Measurements from ENCODE around the gene CSRNP3.

Gene CSRNP3

DNA sequence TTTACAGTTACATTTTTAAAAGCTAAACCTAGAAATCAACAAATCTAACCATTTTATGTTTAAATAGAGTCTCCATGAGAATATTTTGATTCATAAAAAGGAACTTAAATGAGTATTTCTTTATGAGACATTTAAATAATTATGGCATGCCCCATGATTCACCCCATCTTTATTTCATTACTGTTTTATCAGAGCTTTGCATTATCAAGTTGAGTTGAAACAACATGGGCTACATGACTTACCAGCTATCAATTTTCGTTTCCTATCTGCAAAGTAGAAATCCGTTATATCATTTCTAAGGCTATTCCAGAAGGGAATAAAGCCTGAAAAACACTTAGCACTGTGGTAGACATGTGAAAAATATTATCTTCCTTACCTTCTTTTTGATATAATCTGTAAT, 163.1 kb downstream of the CSRNP3 start:
- Histone ChIP-seq H2BK12ac (ENCODE audit: low read length) (no peak overlapping the region), H3K4me2 (ENCODE audit: low read length) (no peak overlapping the region), H3K18ac (ENCODE audit: low read length) (no peak overlapping the region), H2BK120ac (ENCODE audit: insufficient read depth, low read length, poor library complexity) (no peak overlapping the region), H4K8ac (ENCODE audit: low read depth, low read length) (no peak overlapping the region), H2BK5ac (ENCODE audit: low read depth, low read length, poor library complexity) (no peak overlapping the region), H3K9me3 (ENCODE audit: insufficient read depth, low read depth, low read length) (no peaks in the 10 kb centered on the region), H2AK5ac (ENCODE audit: low read length) (no peak overlapping the region), H3K27me3 (ENCODE audit: insufficient read depth, low read length) (no peaks in the 10 kb centered on the region), H3K9ac (ENCODE audit: low read length) (no peak overlapping the region), H4K12ac (ENCODE audit: low read depth, low read length) (no peak overlapping the region), H3K4ac (ENCODE audit: low read depth, low read length) (no peak overlapping the region), H3K27ac (ENCODE audit: low read depth, low read length) (no peak overlapping the region), H3K4me3 (ENCODE audit: low read depth, low read length) (no peak overlapping the region), H3K14ac (ENCODE audit: low read length) (no peak overlapping the region), H3K36me3 (ENCODE audit: control insufficient read depth in 1 of 2, insufficient read depth in 2 of 2, low read length in 2 of 2) (no peaks in the 10 kb centered on the region), H3K23ac (ENCODE audit: low read length) (no peak overlapping the region), H4K91ac (ENCODE audit: low read depth, low read length) (no peak overlapping the region), H3K79me1 (ENCODE audit: low read length) (no peaks in the 10 kb centered on the region), H3K4me1 (ENCODE audit: control insufficient read depth in 1 of 2, insufficient read depth in 2 of 2, low read length in 2 of 2) (peaks cover 0 to 5% of the 10 kb centered on the region in 2 experiments), H3K79me2 (ENCODE audit: control insufficient read depth, insufficient read depth, low read length, poor library complexity) (no peaks in the 10 kb centered on the region), H2AFZ (ENCODE audit: insufficient read depth, low read length, poor library complexity) (no peak overlapping the region)
- no CpG with 5 or more reads among the region's 2 CpGs for WGBS (ENCODE audit: extremely low coverage, insufficient coverage, insufficient read length)
- DNase-seq, result no peak

DNA sequence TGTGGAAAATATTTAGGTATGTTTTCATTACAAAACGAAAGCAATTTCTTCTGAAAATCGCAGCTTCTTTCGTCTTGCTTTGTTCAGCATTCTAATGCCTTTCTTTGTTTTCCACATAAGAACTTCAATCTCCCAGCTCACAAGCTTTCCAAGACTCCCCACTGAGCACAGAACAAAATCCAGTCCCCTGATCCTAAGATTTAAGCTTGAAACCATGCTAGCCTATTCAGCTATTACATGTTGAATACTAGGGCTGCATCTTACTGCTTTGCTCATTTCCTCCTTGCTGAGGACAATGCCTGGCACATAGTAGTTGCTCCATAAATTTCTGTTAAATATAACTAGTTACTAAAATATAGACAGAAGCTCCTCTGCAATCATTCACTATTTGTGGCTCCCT, 163.9 kb downstream of the CSRNP3 start:
- H3K36me3 ChIP-seq (ENCODE audit: control insufficient read depth in 1 of 2, insufficient read depth in 2 of 2, low read length in 2 of 2), result no peaks in the 10 kb centered on the region
- H3K9me3 ChIP-seq (ENCODE audit: insufficient read depth, low read depth, low read length), result no peaks in the 10 kb centered on the region
- no peak overlapping the region for H3K4me3 ChIP-seq (ENCODE audit: low read depth, low read length)
- no peak overlapping the region for H3K4ac ChIP-seq (ENCODE audit: low read depth, low read length)
- H3K79me1 ChIP-seq (ENCODE audit: low read length), result no peaks in the 10 kb centered on the region
- no peak overlapping the region for H3K23ac ChIP-seq (ENCODE audit: low read length)
- no peak overlapping the region for H2BK12ac ChIP-seq (ENCODE audit: low read length)
- H3K14ac ChIP-seq (ENCODE audit: low read length), result no peak overlapping the region
- H3K18ac ChIP-seq (ENCODE audit: low read length), result no peak overlapping the region
- H4K8ac ChIP-seq (ENCODE audit: low read depth, low read length), result no peak overlapping the region
- no peak overlapping the region for H2BK120ac ChIP-seq (ENCODE audit: insufficient read depth, low read length, poor library complexity)
- H2BK5ac ChIP-seq (ENCODE audit: low read depth, low read length, poor library complexity), result no peak overlapping the region
- peaks cover 0 to 5% of the 10 kb centered on the region in 2 experiments for H3K4me1 ChIP-seq (ENCODE audit: control insufficient read depth in 1 of 2, insufficient read depth in 2 of 2, low read length in 2 of 2)
- no peak overlapping the region for H3K9ac ChIP-seq (ENCODE audit: low read length)
- H3K4me2 ChIP-seq (ENCODE audit: low read length), result no peak overlapping the region
- H4K12ac ChIP-seq (ENCODE audit: low read depth, low read length), result no peak overlapping the region
- H4K91ac ChIP-seq (ENCODE audit: low read depth, low read length), result no peak overlapping the region
- no CpG with 5 or more reads among the region's 3 CpGs for WGBS (ENCODE audit: extremely low coverage, insufficient coverage, insufficient read length)
- H2AFZ ChIP-seq (ENCODE audit: insufficient read depth, low read length, poor library complexity), result no peak overlapping the region
- H2AK5ac ChIP-seq (ENCODE audit: low read length), result no peak overlapping the region
- H3K79me2 ChIP-seq (ENCODE audit: control insufficient read depth, insufficient read depth, low read length, poor library complexity), result no peaks in the 10 kb centered on the region
- H3K27ac ChIP-seq (ENCODE audit: low read depth, low read length), result peak overlapping the region; percentile 67
- DNase-seq, result no peak
- no peaks in the 10 kb centered on the region for H3K27me3 ChIP-seq (ENCODE audit: insufficient read depth, low read length)

DNA sequence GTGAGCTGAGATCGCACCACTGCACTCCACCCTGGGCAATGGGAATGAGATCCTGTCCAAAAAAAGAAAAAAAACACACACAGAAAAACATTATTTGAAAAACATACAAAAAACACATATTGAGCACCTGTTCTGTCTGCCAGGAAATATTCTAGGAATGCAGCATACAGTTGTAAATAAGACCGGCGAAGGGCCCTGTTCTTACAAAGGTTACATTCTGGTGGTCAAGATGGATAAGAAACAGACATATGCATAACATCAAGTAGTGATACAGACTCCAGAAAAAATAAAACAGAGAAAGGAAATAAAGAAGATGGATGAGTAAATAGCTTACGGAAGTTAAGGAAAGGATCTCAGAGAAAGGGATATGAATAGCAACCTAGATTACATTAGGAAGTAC, 164.8 kb downstream of the CSRNP3 start:
- Histone ChIP-seq H3K18ac (ENCODE audit: low read length) (no peak overlapping the region), H2BK12ac (ENCODE audit: low read length) (no peak overlapping the region), H3K4me2 (ENCODE audit: low read length) (no peak overlapping the region)

DNA sequence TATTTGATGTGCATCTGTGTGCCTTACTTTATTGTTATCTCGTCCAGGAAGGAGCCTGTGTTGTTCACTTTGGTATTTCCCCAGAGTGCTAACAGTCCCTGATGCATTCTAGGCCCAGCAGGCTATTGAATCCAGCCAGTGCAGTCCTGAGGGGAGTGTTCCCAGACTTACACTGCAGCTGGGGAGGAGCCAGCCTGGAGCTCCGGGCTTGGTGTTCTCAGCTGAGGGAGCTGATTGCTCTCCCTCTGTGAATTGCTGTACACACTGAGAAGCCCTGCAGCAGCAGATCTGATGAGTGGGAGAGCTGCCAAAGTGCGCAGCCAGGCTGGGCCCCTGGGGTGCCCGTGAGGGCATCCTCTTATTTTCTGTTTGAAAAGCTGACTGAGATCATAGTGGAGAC, 165.4 kb downstream of the CSRNP3 start:
- Histone ChIP-seq H3K14ac (ENCODE audit: low read length) (no peak overlapping the region), H2BK12ac (ENCODE audit: low read length) (no peak overlapping the region), H3K79me2 (ENCODE audit: control insufficient read depth, insufficient read depth, low read length, poor library complexity) (no peaks in the 10 kb centered on the region), H2BK5ac (ENCODE audit: low read depth, low read length, poor library complexity) (no peak overlapping the region), H3K79me1 (ENCODE audit: low read length) (no peaks in the 10 kb centered on the region), H2BK120ac (ENCODE audit: insufficient read depth, low read length, poor library complexity) (no peak overlapping the region), H3K4me1 (ENCODE audit: control insufficient read depth in 1 of 2, insufficient read depth in 2 of 2, low read length in 2 of 2) (peaks cover 0 to 5% of the 10 kb centered on the region in 2 experiments), H3K9ac (ENCODE audit: low read length) (no peak overlapping the region), H3K4ac (ENCODE audit: low read depth, low read length) (no peak overlapping the region), H4K8ac (ENCODE audit: low read depth, low read length) (peak overlapping the region; percentile 23), H3K4me2 (ENCODE audit: low read length) (peak overlapping the region; percentile 33), H3K36me3 (ENCODE audit: control insufficient read depth in 1 of 2, insufficient read depth in 2 of 2, low read length in 2 of 2) (no peaks in the 10 kb centered on the region), H3K18ac (ENCODE audit: low read length) (no peak overlapping the region), H3K27me3 (ENCODE audit: insufficient read depth, low read length) (no peaks in the 10 kb centered on the region), H3K4me3 (ENCODE audit: low read depth, low read length) (no peak overlapping the region), H2AFZ (ENCODE audit: insufficient read depth, low read length, poor library complexity) (no peak overlapping the region), H3K23ac (ENCODE audit: low read length) (no peak overlapping the region), H2AK5ac (ENCODE audit: low read length) (no peak overlapping the region), H4K12ac (ENCODE audit: low read depth, low read length) (no peak overlapping the region), H3K9me3 (ENCODE audit: insufficient read depth, low read depth, low read length) (no peaks in the 10 kb centered on the region), H3K27ac (ENCODE audit: low read depth, low read length) (peak overlapping the region; percentile 83), H4K91ac (ENCODE audit: low read depth, low read length) (no peak overlapping the region)
- no peak for DNase-seq
- no CpG with 5 or more reads among the region's 4 CpGs for WGBS (ENCODE audit: extremely low coverage, insufficient coverage, insufficient read length)

More for the DNA sequence above, 164.8 kb downstream of the CSRNP3 start:
- H4K8ac ChIP-seq (ENCODE audit: low read depth, low read length), result no peak overlapping the region
- H3K4ac ChIP-seq (ENCODE audit: low read depth, low read length), result no peak overlapping the region
- no peaks in the 10 kb centered on the region for H3K27me3 ChIP-seq (ENCODE audit: insufficient read depth, low read length)
- no peak for DNase-seq
- no peak overlapping the region for H2AFZ ChIP-seq (ENCODE audit: insufficient read depth, low read length, poor library complexity)
- no peak overlapping the region for H3K23ac ChIP-seq (ENCODE audit: low read length)
- H3K79me2 ChIP-seq (ENCODE audit: control insufficient read depth, insufficient read depth, low read length, poor library complexity), result no peaks in the 10 kb centered on the region
- H3K27ac ChIP-seq (ENCODE audit: low read depth, low read length), result peak overlapping the region; percentile 83
- H3K9me3 ChIP-seq (ENCODE audit: insufficient read depth, low read depth, low read length), result no peaks in the 10 kb centered on the region
- H2AK5ac ChIP-seq (ENCODE audit: low read length), result no peak overlapping the region
- H3K9ac ChIP-seq (ENCODE audit: low read length), result no peak overlapping the region
- H3K36me3 ChIP-seq (ENCODE audit: control insufficient read depth in 1 of 2, insufficient read depth in 2 of 2, low read length in 2 of 2), result no peaks in the 10 kb centered on the region
- peak overlapping the region; percentile 56 for H2BK5ac ChIP-seq (ENCODE audit: low read depth, low read length, poor library complexity)
- WGBS (ENCODE audit: extremely low coverage, insufficient coverage, insufficient read length), result no CpG with 5 or more reads among the region's 4 CpGs
- no peak overlapping the region for H4K12ac ChIP-seq (ENCODE audit: low read depth, low read length)
- no peaks in the 10 kb centered on the region for H3K79me1 ChIP-seq (ENCODE audit: low read length)
- no peak overlapping the region for H4K91ac ChIP-seq (ENCODE audit: low read depth, low read length)
- H3K4me1 ChIP-seq (ENCODE audit: control insufficient read depth in 1 of 2, insufficient read depth in 2 of 2, low read length in 2 of 2), result peaks cover 0 to 5% of the 10 kb centered on the region in 2 experiments
- no peak overlapping the region for H2BK120ac ChIP-seq (ENCODE audit: insufficient read depth, low read length, poor library complexity)
- no peak overlapping the region for H3K14ac ChIP-seq (ENCODE audit: low read length)
- H3K4me3 ChIP-seq (ENCODE audit: low read depth, low read length), result no peak overlapping the region
